Lower leg skin (tissue), 3 donors: ENCODE data around the gene STX18.

Experiments used
- CTCF ChIP-seq, 3 donors: fragments of 450-650 bp; IDR thresholded peaks; one replicate each; pipeline ENCODE4 v1.5.1; 2016; ENCODE audit warnings: antibody characterized with exemption in 3 of 3, mild to moderate bottlenecking in 3 of 3, moderate library complexity in 2 of 3
- POLR2A ChIP-seq, 2 donors: fragments of 450-650 bp; IDR thresholded peaks; one replicate each; pipeline ENCODE4 v1.6.1; 2016 to 2017; ENCODE audit warnings: antibody characterized with exemption in 2 of 2, mild to moderate bottlenecking in 1 of 2, moderate library complexity in 1 of 2

- TF ChIP-seq CTCF (IDR thresholded peaks at IDR 0.05) (no peak), POLR2A (IDR thresholded peaks at IDR 0.05) (no peak)
These were observed 18.8 kb upstream of the STX18 start for GRCh38 chr4:4560642-4561041.
